ENCODE data around the gene NME4.
A peak's percentile ranks its signal among the peaks of the same experiment; 100 is the strongest.

The NME4 gene

DNA sequence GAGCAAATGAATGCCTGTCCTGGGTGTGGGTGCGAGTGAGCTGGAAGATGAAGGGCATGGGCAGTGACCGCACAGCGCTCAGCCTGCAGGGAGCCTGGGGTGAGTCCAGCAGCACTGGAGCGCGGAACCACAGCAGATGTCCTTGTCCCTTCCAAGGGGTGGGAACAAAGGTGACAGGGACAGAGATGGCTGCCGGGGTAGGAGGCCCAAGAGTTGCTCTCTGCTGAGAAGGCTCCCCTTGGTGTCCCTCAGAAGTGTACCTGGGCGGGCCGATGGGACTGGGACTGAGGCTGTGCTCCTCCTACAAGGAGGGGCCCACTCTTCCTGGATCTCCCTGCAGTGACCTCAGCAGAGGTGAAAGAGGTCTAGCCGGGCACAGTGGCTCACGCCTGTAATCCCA lies 7.6 kb upstream of the NME4 start:
- DNase-seq, result no peak
- Mint-ChIP-seq H3K27ac (peak overlapping the region; percentile 14), H3K36me3 (peaks cover 0 to 4% of the 10 kb centered on the region in 2 donors), H3K27me3 (no peaks in the 10 kb centered on the region), H3K9me3 (no peaks in the 10 kb centered on the region), H3K4me1 (peaks cover 8 to 15% of the 10 kb centered on the region in 2 donors), H3K4me3 (no peak overlapping the region)
- ATAC-seq (replicated peaks), result no peak

DNA sequence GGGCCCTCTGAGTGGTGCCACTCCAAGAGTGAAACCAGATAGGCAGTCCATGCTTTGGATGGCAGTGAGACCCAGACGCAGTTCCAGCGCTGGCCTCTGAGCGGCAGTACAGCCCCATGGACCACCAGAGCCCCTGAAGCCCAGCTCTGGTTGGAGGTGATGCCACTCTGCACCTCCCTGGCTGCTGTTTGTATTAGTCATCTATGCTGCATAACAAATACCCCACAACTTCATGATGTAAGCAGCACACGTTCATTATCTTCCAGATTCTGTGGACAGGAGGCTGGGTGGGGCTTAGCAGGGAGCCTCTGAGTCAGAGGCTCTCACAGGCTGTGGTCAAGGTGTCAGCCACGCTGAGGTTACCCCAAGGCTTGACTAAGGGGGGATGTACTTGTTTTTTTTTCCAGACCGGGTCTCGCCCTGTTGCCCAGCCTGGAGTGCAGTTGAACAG lies 5.1 kb upstream of the NME4 start:
- H3K4me1 Mint-ChIP-seq, result peaks cover 10 to 13% of the 10 kb centered on the region in 2 donors
- no peaks in the 10 kb centered on the region for H3K9me3 Mint-ChIP-seq
- no peaks in the 10 kb centered on the region for H3K27me3 Mint-ChIP-seq
- DNase-seq, result peak; percentile 68
- peak; percentile 80 to 84 for ATAC-seq (replicated peaks)
- H3K4me3 Mint-ChIP-seq, result no peak overlapping the region
- peaks cover 0 to 4% of the 10 kb centered on the region in 2 donors for H3K36me3 Mint-ChIP-seq
- H3K27ac Mint-ChIP-seq, result no peak overlapping the region

DNA sequence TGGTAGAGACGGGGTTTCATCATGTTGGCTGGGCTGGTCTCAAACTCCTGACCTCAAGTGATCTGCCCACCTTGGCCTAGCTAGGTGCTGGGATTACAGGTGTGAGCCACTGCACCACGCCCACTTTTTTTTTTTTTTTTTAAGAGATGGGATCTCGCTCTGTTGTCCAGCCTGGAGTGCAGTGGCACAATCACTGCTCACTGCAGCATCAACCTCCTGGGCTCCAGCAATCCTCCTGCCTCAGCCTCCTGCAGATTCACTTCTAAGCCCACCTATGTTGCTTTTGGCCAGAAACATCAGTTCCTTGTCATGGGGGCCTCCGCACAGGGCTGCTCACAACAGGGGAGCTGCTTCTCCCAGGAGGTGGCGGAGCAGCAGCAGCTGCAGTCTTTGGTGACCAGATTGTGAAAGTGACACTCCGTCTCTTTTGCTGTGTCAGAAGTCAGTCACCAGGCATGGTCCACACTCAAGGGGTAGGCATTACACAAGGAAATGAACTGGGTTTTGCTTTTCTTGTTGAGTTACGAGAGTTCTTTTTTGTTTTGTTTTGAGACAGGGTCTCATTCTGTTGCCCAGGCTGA lies 4.5 kb upstream of the NME4 start:
- Mint-ChIP-seq H3K9me3 (no peaks in the 10 kb centered on the region), H3K4me3 (no peak overlapping the region), H3K4me1 (peaks cover 10 to 13% of the 10 kb centered on the region in 2 donors), H3K27ac (no peak overlapping the region), H3K36me3 (peaks cover 0 to 4% of the 10 kb centered on the region in 2 donors), H3K27me3 (no peaks in the 10 kb centered on the region)
- DNase-seq, result no peak
- ATAC-seq (replicated peaks), result no peak

DNA sequence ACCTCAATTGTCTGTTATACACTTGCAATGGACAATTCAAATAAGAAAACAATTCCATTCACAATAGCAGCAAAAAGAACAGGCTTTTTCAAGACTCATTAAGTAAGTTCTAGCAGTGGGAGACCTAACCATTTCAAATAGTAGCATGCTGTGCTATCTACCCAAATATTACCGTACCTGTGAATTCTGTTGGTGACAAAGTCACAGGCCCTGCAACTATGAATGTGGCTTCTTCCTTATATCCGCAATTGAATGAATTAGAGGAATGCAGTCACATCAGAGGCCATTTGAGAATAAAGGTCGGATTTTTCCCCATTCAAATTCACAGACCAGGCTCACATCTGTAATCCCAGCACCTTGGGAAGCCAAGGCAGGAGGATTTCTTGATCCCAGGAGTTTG lies 800 bp upstream of the NME4 start:
- ATAC-seq (replicated peaks) (no peak), DNase-seq (no peak)
- Mint-ChIP-seq H3K36me3 (peaks cover 0 to 14% of the 10 kb centered on the region in 2 donors), H3K27ac (peak overlapping the region; percentile 95), H3K9me3 (no peaks in the 10 kb centered on the region), H3K27me3 (no peaks in the 10 kb centered on the region), H3K4me3 (peak overlapping the region; percentile 88 to 90), H3K4me1 (peaks cover 29 to 37% of the 10 kb centered on the region in 2 donors)

DNA sequence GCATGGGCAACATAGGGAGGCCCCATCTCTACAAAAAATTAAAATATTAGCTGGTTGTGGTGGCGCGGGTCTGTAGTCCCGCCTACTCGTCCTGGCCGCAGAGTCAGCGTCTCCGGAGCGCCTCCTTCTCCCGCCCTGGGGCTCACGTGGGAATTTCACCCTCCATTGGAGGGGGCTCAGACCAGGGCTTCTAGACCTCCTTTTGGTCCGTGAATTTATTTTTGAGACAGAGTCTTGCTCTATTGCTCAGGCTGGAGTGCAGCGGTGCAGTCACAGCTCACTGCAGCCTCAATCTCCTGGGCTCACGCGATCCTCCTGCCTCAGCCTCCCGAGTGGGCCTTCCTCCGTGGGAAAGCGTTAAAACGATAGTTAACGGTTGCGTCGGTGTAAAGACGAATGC lies 394 bp upstream of the NME4 start:
- H3K4me3 Mint-ChIP-seq, result peak overlapping the region; percentile 88 to 90
- ATAC-seq (replicated peaks), result no peak
- no peaks in the 10 kb centered on the region for H3K9me3 Mint-ChIP-seq
- DNase-seq, result no peak
- peaks cover 0 to 14% of the 10 kb centered on the region in 2 donors for H3K36me3 Mint-ChIP-seq
- peaks cover 28 to 37% of the 10 kb centered on the region in 2 donors for H3K4me1 Mint-ChIP-seq
- H3K27ac Mint-ChIP-seq, result peak overlapping the region; percentile 95
- H3K27me3 Mint-ChIP-seq, result no peaks in the 10 kb centered on the region

DNA sequence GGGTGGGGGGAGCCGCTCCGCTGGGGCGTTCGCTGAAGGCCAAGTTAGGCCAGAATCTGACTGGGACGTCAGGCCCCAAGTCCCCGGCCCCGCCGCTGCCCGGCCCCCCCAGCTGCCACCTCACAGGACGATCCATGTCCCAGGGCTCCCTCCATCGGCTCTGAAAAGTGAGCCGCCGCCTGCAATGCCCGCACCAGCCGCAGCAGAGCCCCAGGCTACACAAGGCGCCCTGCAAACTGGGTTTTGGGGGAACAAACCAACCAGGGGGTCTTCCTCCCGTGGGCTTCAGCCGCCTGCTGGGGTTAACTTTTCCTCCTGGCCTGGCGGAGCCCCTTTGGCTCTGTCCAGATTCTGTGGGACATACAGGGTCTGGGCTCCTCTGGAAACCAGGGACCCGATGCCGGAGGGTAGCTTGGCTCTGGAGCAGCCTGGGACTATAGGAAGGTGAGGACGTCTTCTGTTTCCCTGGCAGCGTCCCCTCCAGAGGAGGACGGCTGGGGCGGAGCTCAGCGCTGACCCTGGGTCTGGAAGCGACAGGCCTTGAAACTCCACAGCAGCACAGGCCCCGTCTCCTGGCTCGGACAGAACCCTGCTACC lies 835 bp downstream of the NME4 start:
- DNase-seq, result no peak
- no peaks in the 10 kb centered on the region for H3K9me3 Mint-ChIP-seq
- no peaks in the 10 kb centered on the region for H3K27me3 Mint-ChIP-seq
- H3K36me3 Mint-ChIP-seq, result peaks cover 0 to 10% of the 10 kb centered on the region in 2 donors
- peak overlapping the region; percentile 88 for H3K27ac Mint-ChIP-seq
- H3K4me3 Mint-ChIP-seq, result peak overlapping the region; percentile 78 to 79
- peaks cover 24 to 31% of the 10 kb centered on the region in 2 donors for H3K4me1 Mint-ChIP-seq
- ATAC-seq (replicated peaks), result peak; percentile 14 to 20

DNA sequence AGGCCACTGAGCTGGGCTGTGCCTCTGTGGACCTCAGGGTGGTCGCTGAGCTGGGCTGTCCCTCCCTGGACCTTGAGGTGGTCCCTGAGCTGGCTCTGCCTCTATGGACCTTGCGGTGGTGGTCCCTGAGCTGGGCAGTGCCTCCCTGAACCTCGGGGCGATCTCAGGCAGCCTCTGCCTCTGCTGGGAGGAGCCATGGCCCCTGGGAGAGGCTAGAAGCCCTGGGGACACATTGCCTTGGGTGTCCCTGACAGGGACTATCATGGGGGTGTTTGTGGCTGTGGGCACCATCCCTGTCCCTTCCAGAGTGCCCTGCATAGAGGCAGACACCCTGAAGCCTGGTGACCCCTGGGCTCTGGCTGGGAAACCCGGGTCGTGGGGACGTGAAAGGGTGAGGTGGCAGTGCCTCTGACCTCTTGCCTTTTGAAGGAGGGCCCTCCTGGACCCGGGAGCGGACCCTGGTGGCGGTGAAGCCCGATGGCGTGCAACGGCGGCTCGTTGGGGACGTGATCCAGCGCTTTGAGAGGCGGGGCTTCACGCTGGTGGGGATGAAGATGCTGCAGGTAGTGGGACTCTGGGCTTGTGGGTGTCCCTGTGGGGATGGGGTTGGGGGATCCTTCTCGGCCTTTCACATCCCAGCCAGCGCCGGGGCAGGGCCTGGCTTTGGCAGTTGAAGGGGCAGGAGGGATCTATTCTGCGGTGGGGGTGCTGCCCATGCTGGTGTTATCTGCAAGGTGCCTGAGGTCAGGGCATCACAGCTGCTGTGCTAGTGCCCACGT lies 1.8 kb downstream of the NME4 start:
- peaks cover 24 to 31% of the 10 kb centered on the region in 2 donors for H3K4me1 Mint-ChIP-seq
- no peaks in the 10 kb centered on the region for H3K27me3 Mint-ChIP-seq
- H3K9me3 Mint-ChIP-seq, result no peaks in the 10 kb centered on the region
- ATAC-seq (replicated peaks) (no peak), DNase-seq (no peak)
- H3K27ac Mint-ChIP-seq, result peak overlapping the region; percentile 88
- peak overlapping the region; percentile 17 to 79 for H3K4me3 Mint-ChIP-seq
- H3K36me3 Mint-ChIP-seq, result peaks cover 0 to 10% of the 10 kb centered on the region in 2 donors

DNA sequence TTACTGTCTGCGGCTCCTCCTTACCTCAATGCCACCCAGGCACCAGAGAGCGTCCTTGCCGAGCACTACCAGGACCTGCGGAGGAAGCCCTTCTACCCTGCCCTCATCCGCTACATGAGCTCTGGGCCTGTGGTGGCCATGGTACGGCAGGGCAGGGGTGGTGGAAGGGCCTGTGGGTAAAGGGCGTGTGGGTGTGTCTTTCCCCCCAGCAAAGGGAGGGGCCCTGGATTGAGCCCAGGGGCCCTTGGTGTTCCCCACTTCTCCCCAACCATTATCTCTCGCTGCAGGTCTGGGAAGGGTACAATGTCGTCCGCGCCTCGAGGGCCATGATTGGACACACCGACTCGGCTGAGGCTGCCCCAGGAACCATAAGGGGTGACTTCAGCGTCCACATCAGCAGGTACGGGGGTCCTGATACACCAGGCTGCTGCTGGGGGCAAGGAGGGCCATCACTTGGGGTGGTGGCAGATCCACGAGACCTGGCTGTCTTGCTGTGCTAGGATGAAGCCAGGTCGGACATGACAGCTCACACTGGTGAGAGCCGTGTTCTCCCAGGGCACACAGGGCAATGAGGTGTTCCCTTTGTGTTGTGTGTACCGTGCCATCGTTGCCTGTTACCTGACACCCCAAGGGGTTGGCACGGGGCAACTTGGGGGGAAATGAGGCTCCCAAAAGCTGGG lies 2.5 kb downstream of the NME4 start:
- DNase-seq (no peak), ATAC-seq (replicated peaks) (no peak)
- H3K4me3 Mint-ChIP-seq, result peak overlapping the region; percentile 87 to 91
- H3K27me3 Mint-ChIP-seq, result no peaks in the 10 kb centered on the region
- H3K4me1 Mint-ChIP-seq, result peaks cover 24 to 31% of the 10 kb centered on the region in 2 donors
- peak overlapping the region; percentile 51 for H3K27ac Mint-ChIP-seq
- peaks cover 0 to 10% of the 10 kb centered on the region in 2 donors for H3K36me3 Mint-ChIP-seq
- no peaks in the 10 kb centered on the region for H3K9me3 Mint-ChIP-seq

DNA sequence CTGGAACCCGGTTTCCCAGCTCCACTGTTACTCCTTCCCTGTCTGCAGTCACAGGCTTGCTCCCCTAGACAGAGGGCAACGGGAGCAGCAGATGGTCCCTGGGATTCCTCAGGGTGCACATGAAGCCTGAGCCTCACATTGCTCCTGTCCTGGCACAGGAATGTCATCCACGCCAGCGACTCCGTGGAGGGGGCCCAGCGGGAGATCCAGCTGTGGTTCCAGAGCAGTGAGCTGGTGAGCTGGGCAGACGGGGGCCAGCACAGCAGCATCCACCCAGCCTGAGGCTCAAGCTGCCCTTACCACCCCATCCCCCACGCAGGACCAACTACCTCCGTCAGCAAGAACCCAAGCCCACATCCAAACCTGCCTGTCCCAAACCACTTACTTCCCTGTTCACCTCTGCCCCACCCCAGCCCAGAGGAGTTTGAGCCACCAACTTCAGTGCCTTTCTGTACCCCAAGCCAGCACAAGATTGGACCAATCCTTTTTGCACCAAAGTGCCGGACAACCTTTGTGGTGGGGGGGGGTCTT lies 3.1 kb downstream of the NME4 start:
- no peaks in the 10 kb centered on the region for H3K9me3 Mint-ChIP-seq
- DNase-seq (no peak), ATAC-seq (replicated peaks) (peak in 1 of 2 donors; percentile 1)
- peaks cover 2 to 10% of the 10 kb centered on the region in 2 donors for H3K36me3 Mint-ChIP-seq
- H3K27ac Mint-ChIP-seq, result peak overlapping the region; percentile 99
- peak overlapping the region; percentile 87 to 91 for H3K4me3 Mint-ChIP-seq
- no peaks in the 10 kb centered on the region for H3K27me3 Mint-ChIP-seq
- H3K4me1 Mint-ChIP-seq, result peaks cover 24 to 31% of the 10 kb centered on the region in 2 donors

DNA sequence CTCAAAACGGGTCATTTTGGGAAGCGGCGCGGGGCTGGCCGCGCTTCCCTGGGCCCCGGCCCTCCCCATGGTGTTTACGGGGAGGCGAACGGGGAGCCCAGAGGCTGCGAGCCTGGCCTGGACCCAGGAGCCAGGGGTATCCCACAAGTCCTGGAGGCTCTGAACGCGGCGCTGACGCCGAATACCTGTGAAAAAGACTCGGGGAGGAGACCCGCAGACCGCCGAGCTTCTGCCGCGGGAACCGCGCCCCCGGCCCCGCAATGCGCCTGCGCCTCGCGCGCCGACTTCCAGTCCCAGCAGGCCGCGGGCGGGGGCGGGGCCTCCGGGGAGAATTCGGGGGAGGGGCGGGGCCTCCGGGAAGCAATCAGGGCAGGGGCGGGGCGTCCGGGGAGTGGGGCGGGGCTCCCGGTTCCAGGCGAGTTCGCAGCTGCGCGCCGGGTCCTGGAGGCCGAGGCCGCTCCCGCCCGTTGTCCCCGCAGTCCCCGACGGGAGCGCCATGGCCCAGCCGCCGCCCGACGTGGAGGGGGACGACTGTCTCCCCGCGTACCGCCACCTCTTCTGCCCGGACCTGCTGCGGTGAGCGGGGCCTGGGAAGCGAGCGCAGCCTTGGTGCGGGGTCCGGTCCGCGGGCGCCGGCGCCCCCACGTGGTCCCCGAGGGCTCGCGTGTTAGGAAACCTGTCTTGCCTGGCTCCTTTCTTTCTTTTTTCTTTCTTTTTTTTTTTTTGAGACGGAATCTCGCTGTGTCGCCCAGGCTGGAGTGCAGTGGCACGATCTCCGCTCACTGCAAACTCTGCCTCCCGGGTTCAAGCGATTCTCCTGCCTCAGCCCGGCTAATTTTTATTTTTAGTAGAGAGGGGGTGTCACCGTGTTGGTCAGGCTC lies 4.7 kb downstream of the NME4 start, which contains the start of gene DECR2:
TSS of gene DECR2 (plus strand) at position 418 of the 881 bp plus-strand sequence. CDS start at position 497, 79 bp downstream.
- peaks cover 2 to 10% of the 10 kb centered on the region in 2 donors for H3K36me3 Mint-ChIP-seq
- peaks cover 20 to 27% of the 10 kb centered on the region in 2 donors for H3K4me1 Mint-ChIP-seq
- no peaks in the 10 kb centered on the region for H3K9me3 Mint-ChIP-seq
- H3K27ac Mint-ChIP-seq, result peak within 1 kb of the TSS; percentile 99
- peak; percentile 90 for DNase-seq
- no peaks in the 10 kb centered on the region for H3K27me3 Mint-ChIP-seq
- peak; percentile 75 to 83 for ATAC-seq (replicated peaks)
- peak within 1 kb of the TSS; percentile 87 to 91 for H3K4me3 Mint-ChIP-seq

DNA sequence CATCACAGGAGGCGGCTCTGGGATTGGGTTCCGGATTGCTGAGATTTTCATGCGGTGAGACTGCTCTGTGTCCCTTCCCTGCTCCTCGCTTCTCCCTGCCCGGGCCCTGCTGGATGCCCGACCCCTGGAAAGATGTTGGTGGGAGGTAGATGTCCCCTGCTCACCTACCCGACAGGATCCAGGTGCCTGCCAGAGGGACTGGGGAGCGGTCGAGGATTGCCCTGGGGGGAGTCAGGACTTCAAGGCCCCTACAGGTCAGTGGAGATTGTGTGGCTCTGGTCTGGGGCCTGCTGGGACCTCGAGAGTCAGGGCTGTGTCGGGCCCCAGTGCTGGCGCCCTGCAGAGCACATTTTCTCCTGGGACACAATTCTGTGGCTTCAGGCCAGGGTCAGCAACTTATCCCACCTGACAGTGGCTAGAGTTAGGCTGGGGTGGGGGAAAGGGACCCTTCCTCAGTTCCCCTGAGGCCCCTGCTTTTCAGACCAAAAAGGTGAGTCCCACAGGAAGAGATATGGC lies 8.0 kb downstream of the NME4 start:
- ATAC-seq (replicated peaks) (no peak), DNase-seq (no peak)
- H3K36me3 Mint-ChIP-seq, result peaks cover 8 to 17% of the 10 kb centered on the region in 2 donors
- H3K27me3 Mint-ChIP-seq, result no peaks in the 10 kb centered on the region
- H3K4me3 Mint-ChIP-seq, result no peak overlapping the region
- no peak overlapping the region for H3K27ac Mint-ChIP-seq
- H3K9me3 Mint-ChIP-seq, result no peaks in the 10 kb centered on the region
- peaks cover 8% of the 10 kb centered on the region in 2 donors for H3K4me1 Mint-ChIP-seq

DNA sequence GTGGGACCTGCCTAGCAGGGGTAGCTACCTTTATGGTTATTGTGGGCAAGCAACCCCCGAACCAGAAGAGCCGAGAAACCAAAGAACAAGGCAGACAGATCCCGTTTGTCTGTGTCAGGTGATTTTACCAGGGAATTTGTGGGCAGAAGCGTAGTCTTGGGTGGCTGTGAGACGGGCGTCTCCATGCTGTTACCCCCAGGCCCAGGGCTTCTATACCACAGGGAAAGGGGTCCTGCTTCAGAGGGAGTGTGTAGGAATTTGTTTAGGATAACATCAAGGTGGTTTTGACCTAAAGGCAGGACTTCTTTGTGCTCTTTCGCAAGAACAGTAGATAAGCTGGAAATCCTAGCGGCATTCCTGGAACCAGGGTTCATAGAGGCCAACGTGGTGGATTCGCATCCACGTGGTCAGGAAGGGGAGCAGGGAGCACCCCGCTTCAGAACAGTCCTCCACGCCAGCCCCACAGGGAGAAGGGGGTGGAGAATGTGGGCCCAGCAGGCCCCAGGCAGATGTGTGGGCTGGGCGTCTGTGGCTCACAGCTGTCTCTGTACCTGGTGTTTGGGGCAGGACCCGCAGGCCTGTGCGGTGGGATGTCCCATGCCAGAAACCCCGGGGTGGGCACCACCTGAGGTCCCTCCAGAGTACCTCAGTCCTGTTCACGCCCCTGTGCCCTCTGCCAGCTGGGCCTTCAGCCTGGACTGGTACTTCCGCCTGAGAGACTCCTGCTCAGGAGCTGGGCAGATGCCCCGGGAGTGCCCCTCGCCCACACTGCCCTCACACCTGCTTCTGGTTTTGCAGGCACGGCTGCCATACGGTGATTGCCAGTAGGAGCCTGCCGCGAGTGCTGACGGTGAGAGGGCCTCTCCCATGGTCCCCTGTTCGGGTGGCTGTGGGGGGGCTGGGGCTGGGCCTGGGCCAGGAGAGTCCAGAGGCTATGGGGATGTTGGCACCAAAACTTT lies 8.8 kb downstream of the NME4 start:
- Mint-ChIP-seq H3K36me3 (peaks cover 11 to 16% of the 10 kb centered on the region in 2 donors), H3K27me3 (no peaks in the 10 kb centered on the region), H3K9me3 (no peaks in the 10 kb centered on the region), H3K4me1 (peaks cover under 1 to 2% of the 10 kb centered on the region in 2 donors), H3K27ac (no peak overlapping the region), H3K4me3 (no peak overlapping the region)
- ATAC-seq (replicated peaks) (no peak), DNase-seq (no peak)
